GM19452 (cell line): ENCODE measurements around the gene SND1.
A peak's percentile ranks its signal among the peaks of the same experiment; 100 is the strongest.

Experiments used
- ATAC-seq: cut with Tn5 transposase; IDR thresholded peaks from one replicate; pipeline ENCODE4 v1.9.1; 2021; ENCODE audit not compliant: unreplicated experiment

Gene SND1

DNA sequence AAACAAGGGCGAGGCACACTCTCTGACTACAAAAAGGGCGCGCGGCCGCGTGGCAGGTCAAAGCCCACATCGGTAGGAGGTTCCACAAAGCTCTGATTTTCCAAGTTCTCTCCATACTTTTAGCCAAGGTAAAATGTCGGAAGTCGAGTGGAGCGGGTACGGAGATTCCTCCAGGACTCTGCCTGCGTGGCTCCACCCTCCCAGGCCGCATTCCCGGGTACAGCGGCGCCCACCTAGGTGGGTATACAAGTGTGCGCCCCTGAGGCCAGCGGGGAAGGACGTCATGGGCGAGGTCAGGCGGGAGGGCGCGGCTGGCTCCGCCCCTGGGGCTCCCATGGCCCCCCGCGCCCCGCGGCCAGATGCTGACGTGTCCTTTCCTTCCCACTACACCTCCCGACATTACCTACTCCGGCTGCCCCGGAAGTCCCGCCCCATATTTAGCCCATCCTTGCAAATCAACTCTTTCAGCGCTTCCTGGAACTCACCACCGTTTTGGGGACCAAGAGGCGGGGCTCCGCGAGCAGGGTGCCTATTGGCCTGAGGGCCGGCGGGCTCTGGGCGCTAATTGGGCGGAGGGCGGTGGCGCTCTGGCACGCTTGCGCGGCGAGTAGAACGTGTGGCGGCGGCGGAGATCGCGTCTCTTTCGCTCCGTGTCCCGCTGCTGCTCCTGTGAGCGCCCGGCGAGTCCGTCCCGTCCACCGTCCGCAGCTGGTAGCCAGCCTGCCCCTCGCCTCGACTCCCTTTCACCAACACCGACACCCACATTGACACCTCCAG lies at the start of gene SND1:
TSS of gene SND1 (plus strand) at position 639 of the 777 bp plus-strand sequence. CDS start 180 bp downstream, outside the sequence.
- peak; percentile 94 for ATAC-seq

DNA sequence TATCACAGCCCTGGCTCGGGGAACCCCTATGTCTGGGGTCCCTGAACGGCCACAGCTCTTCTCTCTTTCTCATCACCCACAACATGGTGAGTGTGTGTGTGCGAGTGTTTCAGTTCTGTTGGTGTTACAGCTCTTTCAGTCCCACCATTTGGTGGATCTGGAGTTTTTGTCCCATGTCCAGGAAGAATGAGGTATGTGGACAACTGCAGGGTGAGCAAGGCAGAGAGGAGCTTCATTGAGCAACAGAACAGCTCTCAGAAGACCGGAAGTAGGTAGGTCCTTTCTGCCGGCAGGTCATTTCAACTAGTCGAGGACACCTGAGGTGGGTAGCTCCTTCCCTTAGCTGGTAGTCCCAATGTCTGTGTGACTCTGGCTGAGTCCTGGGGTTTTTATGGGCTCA lies 43.5 kb upstream of the SND1 start:
- ATAC-seq = no peak

DNA sequence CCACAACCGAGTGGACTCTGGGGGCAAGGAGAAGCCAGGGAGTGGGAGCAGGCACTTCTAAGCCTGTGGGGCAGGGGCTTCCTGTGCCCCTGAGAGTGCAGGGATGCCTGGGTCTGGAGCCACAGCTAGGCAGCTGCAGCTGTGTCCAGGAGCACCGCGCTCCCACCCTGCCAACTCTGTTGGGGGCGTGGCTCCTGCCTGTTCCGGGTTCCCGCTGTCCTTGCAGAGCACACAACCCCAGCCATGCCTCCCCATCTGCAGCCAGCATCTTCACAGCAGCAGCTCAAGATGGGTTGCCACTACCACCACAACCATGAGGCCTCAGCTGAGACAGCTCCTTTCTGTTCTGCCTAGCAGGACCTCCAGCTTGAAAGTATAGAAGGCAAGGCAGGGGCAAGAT lies 42.7 kb upstream of the SND1 start:
- ATAC-seq = no peak

DNA sequence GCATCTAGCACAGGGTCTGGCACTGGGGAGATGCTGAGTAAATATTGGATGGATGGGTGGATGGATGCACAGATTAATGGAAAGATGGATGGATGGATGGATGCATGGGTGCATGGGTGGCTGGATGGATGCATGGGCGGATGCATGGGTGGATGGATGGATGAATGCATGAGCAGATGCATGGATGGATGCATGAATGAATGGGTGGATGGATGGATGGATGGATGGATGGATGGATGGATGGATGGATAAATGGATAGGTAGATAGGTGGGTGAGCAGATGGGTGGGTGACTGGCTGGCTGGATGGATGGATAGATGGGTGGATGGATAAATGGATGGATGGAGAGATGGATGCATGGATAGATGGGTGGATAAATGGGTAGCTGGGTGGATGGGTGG lies 39.7 kb upstream of the SND1 start:
- ATAC-seq = no peak

DNA sequence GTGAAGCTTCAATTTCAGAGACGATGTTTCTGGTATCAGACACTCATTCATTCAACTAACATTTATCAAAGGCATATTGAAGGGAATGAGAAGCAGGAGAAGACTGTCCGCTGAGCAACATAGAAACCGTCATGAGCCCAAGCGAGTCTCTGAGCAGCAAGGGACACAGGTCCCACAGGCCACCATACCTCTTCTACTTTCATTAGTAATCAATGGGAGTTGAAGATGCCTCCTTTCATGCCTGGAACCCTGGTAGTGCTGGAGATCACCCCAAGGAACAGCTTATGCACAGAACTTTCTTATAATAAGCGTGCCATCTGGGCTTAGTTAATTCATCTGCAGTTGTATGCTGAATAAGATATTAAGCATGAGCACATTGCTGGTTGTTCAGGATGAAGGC lies 35.3 kb upstream of the SND1 start:
- no peak for ATAC-seq

DNA sequence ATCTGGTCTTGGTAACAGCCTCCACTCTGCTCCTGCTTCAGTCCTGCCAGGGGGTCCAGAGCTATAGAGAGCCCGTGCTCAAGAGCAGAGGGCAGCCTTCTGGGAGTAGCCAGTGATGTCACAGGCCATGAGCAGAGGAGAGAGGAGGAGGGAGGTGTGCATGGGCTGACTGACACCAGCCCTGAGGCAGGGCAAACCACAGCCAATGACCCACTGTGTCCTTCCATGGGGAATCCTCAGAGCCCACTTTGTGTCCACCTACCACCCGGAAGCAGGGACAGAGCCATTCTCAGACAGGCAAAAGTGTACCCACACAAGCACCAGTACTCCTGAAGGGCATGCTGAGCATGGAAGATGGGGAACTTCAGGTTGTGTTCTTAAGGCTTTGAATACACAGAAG lies 34.0 kb upstream of the SND1 start, which contains the start of gene PAX4:
TSS of gene PAX4 (minus strand) at position 101 of the 400 bp plus-strand sequence. CDS start 2,214 bp downstream, outside the sequence.
- no peak for ATAC-seq

DNA sequence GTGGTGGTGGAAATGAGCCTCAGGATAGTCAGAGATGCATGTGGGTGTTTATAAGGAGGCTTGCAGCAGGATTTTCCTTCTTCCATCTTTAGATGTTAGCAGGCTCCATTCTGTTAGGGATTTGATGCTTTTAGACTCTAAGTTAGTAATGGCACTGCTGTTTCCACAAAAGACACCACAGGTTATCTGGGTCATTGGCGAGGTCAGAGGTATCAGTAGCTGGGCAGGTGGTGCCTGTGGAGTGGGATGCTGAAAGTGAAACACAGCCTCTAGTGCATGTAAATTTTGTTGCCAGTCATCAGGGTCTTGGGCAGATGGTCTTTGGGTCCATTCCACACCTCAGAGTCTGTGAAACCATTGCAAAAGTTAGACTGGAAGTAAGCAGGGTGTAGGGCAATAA lies 33.2 kb upstream of the SND1 start:
- no peak for ATAC-seq

DNA sequence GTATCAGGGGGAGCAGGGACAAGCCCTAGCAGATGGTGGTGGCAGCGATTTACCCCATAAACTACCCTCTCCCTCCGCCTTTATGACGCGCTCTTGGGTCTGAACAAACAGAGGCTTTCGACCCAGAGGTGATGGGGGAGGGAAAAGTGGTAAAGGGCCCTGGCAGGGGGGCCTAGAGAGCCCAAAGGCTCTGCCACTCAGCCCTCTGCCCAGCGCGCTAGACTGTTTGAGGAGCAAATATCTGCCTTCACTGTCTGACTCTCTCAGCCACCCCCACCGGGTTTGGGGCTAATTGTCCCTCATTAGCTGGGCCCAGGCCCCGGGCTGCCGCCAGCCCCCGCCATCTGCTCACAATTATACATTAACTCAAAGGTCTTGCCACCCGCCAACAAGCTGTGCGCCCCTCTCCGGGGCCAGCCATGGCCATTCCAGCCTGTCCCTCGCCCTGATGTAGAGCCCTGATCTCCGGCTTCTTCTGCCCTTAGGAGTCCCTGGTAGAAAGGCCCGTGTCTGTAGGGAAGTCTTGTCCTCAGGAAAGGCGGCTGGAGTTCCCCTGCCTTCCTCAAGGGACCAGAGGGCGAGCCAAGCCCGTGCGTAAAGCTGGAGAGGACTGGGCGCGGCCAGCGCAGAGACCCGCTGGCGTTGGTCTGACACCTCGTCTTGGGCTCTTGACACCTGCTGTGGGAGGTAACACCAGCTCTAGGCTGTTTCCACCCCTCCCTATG lies 32.2 kb upstream of the SND1 start:
- no peak for ATAC-seq

DNA sequence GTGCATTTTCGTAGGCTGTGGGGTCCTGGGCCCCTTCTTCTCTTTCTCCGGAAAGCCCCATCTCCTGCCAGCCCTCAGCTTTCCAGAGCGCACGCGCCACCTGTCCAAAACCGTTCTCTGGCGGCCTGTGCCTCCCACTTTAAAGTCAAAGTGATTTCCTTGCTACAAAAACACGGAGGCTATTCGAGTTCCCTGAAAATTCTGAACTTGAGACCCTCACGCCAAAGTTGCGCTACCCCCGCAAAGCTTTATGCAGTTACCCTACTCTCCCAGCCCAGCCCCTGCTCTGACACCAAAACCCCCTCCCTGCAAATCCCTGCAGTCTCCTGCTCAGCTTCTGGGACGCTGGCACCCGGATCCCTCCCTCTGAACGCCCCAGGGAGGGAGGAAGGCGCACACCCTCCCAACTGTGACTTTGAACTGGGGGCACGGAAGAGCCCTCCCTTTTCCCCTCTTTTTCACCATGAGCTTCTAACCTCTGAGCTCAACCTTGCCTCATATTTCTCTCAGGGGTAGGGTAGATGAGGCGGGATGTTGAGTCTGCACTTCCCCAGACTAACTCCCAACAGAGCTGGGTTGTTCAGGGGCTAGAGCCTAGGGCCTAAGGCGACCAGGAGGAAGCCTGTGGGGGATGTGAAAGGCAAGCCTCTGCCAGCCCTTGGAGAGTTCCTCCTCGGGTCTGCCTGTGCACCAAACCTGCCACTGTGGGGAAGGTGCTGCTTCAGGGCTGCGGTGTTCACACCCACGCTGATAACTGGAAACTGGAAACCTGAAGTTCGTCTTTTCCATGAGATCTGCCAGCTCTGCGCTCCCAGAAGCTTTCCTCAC lies 31.4 kb upstream of the SND1 start:
- ATAC-seq = no peak

DNA sequence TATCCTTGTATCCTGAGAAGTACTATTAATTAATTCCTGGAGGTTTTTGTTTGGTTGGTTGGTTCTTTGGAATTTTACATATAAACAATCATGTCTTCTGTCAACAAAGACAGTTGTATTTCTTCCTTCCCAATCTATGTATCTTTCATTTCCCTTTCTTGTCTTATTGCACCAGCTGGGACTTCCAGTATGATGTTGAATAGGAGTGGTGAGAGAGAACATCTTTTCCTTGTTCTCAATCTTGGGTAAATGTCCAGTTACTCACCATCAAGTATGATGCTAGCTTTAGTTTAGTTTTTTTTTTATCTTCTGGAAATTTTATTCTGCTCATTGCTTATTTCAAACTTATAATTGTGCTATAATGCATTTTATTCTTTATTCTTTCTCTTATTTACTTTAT lies 26.7 kb upstream of the SND1 start:
- ATAC-seq = no peak

DNA sequence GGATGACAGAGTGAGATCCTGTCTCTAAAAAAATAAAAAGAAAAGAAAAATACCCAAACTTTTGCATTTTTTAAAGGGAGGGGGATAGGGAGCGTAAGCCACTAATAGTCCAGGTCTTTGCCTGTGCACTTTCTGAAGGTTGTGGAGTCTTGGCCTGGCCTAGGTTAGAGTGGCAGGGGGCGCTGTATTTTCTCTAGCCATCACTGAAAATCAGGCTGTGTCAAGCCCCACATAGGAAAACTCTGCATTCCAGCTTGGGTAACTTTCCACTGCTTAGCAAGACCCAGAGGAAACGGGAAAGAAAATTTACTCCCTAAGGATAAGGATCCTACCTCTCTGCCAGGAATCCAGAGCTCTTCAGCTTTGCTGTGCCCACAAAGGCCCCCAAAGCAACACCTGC lies 23.5 kb upstream of the SND1 start:
- no peak for ATAC-seq

DNA sequence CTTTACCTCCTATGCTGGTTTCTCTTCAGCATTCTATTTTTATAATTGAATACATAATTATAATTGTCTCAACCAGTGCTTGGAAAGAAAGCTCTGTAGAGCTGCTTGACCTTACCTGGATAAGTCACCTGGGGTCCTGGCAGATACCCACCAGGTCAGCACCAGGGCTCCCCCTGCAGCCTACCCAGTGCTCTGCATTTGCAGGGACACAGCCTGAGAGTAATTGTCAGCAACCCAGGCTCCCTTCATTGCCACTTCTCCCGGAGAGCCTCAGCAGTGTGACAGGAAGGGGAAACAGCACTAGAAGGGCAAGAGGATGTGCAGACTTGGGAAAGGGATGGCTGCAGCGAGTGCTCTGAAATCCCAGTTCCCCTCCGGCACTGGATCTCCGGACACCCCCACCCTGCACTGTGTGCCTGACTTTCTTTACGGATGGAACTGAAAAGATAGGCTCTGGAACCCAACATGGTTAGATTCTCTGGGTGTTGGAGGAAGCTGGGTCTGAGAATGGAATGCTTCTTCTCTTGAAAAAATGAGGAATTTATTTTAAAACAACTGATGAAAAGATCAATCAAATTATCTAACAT lies 22.6 kb upstream of the SND1 start:
- ATAC-seq = peak; percentile 60

DNA sequence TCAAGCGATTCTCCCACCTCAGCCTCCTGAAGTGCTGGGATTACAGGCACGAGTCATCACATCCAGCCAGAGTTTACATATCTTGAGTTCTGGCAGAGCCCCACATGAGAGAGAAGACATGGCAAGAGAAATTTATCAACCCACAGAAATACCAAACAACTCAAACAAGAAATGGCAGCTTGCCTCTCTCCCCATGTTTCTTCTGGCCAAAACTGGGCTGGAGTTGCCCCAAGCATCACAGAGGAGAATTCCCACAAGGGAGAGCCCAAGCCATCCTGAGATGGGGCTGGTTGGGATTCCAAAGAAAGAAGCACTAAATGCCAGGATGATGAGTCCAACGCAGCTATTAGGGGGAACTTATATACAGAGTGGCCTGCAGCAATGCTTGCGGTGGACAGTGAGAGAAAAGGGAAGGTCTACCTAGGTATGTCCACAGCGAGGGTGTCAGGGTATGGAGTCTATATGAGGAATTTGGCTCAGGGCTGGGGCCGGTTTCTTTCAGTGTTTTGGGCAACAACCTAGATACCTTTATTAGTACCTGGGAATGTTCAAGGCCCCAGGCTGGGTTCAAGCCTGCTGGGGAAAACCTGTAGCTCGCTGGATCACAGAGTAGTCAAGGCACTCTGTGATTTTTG lies 19.6 kb upstream of the SND1 start:
- no peak for ATAC-seq

DNA sequence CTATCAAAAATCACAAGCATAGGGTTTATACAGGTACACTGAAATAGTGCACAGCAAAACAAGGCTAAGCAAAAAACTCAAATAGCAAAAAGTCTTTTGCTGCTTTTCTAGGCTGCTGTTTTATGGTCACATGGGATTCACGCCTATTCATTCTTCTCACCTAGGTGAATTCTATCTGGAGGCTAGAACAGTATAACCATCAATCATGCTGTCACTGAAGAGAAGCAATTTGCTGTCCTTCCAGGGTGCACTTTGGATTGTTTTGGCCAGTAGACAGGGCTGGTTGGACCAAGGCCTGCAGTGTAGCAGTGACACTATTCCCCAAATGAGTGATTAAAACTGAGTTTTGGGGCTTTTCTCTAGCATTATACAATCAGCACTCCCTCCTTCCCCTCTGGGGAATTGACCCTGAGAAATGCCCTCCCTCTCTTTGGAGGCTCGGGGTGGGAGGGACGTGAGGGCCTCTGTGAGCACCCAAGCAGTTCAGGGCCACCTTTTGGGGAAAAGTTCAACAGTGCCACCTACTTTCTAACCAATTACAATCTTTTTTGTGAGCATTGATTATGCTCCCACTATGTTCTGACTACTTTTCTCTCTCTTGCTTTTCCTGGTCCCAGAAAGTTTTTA lies 16.2 kb upstream of the SND1 start:
- ATAC-seq = no peak

DNA sequence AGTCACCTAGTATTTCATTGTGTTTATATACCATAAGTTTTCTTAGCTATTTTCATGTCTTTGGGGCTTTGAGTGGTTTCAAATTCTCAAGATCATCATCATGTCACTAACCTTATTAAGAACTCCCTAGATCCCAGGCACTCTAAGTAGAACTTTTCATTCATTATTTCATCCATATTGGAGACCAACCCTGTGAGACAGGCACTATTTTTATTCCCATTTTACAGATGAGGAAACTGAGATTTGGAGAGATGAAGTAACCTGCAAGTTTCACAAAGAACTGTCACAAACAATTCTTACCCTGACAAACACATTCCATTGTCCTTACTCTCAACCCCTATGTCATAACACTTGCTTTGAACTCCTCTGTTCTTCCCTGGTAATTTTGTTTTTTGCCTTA lies 13.8 kb upstream of the SND1 start:
- no peak for ATAC-seq

DNA sequence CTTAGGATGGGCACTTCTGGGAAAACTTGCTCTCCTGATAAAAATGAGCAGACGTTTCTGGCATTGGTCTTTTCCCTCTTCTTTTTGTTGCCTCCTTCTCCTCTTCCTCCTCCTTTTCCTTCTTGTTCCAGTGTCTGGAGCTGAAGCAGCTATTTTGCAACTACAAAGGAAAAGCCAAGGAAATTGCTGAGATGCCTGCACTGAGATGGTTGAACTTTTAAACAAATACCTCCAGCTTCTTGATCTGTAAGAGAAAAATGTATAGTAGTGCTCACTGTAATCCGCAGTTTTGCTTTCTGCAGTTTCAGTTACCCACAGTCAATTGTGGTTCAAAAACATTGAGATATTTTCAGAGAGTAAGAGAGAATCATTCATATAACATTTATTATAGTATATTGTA lies 7.5 kb upstream of the SND1 start:
- no peak for ATAC-seq

DNA sequence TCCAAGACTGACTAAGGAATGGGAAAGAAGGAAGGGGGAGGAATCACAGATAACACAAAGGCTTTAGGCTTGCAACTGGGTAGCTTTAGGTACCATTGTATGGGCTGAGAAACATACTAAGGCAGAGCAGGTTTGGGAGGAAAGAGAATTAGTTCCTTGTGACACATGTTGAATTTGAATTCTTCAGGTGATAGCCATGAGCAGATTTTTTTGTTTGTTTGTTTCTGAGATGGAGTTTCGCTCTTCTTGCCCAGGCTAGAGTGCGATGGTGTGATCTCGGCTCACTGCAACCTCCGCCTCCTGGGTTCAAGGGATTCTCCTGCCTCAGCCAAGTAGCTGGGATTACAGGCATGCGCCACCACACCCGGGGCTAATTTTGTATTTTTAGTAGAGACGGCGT lies 4.4 kb upstream of the SND1 start:
- ATAC-seq = no peak

DNA sequence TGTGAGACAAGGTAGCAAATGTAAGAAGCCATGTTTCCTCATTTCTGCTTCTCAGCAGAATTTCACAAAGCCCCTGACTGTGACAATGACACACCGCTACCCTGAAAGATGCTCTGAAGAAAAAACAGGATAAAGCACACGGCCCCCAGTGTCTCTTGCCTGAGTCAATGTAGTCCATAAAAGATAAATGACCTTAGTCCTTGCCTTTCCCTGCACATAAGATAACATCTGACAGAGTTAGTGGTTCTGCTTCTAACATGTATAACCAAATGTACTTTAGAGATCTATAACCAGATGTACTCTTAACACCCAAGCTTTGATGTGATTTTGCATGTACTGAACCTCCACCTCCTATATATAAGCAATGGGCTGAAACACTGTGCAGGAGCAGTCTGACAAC lies 3.0 kb upstream of the SND1 start:
- no peak for ATAC-seq

DNA sequence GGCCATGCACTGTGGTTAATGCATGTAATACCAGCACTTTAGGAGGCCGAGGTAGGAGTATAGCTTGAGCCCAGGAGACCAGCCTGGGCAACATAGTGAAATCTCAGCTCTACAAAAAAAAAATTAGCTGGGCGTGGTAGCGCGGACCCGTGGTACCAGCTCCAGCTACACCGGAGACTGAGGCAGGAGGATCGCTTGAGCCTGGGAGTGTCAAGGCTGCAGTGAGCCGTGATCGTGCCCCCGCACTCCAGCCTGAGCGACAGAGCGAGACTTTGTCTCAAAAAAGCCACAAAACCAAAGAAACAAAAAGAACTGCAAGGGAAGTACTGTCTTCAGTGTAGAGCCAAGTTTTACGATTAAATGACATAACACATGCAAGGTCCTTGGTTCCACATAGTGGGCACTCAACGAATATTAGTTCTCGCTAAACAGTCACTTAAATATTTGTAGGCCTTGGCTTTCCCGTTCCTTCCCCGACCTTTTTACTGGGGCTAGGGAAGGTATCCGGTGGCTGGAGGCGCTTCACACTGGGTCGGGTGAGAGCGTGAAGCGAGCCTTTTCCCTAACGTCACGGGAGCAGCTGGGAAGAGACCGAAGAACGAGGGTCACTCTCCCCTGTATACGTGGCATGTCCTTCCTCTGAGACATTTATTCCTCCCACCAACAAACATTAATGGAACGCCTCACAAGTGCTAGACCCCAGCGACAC lies 993 bp upstream of the SND1 start:
- ATAC-seq = no peak
